ENCODE data around the gene CCR8.
A peak's percentile ranks its signal among the peaks of the same experiment; 100 is the strongest.

CCR8 gene

DNA sequence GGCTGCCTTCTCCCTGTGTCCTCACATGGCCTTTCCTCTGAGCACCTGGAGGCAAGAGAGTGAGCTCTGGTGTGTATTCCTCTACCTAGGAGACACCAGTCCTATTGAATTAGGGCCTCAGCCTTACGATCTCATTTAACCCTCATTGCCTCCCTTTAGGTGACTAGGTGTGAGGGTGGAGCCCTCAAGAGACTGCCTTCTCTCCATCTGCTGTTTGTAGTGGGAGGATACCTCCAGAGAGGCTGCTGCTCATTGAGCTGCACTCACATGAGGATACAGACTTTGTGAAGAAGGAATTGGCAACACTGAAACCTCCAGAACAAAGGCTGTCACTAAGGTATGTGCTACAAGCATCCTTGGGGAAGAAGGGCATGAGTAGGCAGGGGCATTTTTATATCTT, at the start of gene CCR8:
Gene CCR8, plus strand, starts transcription at position 217 of the 400 bp plus-strand sequence. CDS start 2,623 bp downstream, outside the sequence.
- no peak for DNase-seq (ENCODE audit: low read depth)

GRCh38 chr3:39279745-39280517, 49.6 kb upstream of the CCR8 start, which contains the start of gene CX3CR1:
Gene CX3CR1, minus strand, starts transcription at chr3:39280036. Its CDS starts 13,527 bp downstream, at chr3:39266509.
- no peak for DNase-seq (ENCODE audit: low read depth)

GRCh38 chr3:39280571-39280970, 48.9 kb upstream of the CCR8 start:
- no peak for DNase-seq (ENCODE audit: low read depth)

GRCh38 chr3:39281533-39281932, 48.0 kb upstream of the CCR8 start:
- DNase-seq (ENCODE audit: low read depth): no peak

- no peak for DNase-seq (ENCODE audit: low read depth)
Observed at GRCh38 chr3:39282057-39282456, 47.5 kb upstream of the CCR8 start.

DNA sequence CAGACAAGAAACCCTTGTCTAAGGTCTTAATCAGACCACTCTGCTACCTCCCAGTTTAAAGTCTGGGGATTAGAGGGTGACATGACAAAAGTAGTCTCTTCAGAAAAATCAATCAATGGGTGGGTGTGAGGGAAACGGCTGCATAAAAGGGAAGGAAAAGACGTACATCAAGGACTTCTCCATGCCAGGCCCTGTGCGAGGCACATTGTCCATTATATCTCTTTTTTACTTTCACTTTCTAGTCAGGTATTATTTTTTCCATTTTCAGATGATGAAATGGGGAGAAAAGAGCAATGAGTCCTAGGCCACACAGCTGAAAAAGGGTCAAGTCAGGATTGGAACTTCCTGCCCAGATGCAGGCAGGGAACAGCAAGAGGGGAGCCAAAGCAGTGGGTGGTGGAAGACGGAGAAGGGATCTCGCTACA, 45.0 kb upstream of the CCR8 start:
- DNase-seq (ENCODE audit: low read depth): no peak

DNA sequence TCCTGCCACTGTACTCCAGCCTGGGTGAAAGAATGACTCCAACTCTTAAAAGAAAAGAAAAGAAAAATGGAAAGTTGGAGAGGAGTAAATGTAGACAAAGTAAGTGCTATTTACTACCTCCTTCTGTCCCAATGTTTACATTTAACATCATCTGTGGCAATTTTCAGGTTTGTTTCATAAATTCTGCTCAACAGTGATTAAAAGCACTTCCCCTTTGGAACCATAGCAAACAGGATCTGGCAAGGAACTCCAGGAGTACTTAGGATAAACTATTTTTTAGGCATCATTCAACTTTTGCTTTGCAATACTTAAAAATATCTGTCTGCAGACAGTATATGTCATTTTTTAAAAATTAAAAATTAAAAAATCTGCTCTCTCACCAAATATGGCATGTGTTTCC, 44.2 kb upstream of the CCR8 start:
- DNase-seq (ENCODE audit: low read depth): no peak

GRCh38 chr3:39286771-39287170, 42.7 kb upstream of the CCR8 start:
- DNase-seq (ENCODE audit: low read depth): no peak

DNA sequence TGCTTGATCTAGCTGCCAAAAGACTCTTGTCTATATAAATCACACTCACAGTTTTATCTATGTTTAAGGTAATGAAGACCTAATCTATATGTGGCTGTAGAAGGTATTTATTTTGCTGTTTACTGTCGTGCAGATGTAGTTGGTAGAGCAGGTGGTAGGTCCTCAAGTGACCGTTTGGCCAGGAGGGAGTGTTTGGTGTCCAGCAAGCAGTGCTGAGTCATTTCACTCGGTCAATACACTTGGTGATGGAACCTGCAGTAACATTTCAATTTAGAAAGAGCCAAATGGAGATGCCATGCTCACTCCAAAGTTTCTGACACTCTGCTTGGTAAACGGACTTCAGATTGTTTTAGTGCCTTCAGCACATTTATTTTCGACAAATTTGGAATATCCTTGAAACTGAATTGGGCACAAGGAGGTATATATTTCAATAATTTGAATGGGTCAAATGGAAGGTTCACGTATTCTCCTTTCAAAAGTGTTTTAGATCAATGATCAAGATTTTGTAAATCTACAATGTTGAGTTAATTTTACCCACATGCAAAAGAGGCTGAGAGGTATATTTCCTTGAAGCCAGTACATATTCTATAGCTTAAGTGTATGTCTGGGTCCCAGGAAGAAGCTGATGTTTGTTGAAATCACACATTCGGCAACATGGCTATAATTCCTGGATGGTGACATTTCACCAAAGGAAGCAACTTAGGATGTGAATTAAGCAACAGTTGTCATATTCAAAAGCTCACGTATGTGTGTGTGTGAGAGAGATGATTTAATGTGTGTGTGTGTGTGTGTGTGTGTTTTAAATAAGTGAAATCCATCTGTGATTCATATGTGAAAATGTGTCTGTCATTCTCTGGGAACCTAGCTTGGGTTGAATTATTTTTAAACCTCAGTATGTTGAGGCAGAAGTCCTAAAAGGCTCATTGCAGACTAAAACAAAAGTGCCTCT, 42.0 kb upstream of the CCR8 start:
- DNase-seq (ENCODE audit: low read depth): no peak

DNA sequence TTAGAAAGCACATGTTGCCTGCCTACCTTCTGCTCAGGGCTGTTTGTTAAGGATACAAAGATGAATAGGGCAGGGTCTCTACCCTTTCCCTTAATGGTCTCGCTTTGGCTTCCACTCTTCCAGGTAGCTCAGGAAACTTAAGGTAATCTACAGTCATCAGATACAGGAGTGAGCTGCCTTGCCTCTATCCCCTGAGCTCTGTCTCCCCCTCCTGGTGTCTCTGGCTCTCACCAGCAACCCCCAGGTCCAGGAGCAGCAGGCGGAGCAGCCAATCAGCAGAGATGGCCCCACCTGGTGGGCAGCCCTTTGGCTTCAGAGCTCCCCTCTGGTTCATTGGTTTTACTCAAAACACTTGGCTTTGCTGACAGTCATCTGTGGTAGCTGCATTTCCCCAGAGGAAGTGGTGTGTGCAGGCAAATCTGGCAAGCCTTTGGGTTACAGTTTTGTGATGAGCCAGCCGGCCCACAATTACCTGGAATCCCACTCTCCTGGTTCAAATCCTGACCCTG, 41.2 kb upstream of the CCR8 start:
- peak; percentile 50 for DNase-seq (ENCODE audit: low read depth)

DNA sequence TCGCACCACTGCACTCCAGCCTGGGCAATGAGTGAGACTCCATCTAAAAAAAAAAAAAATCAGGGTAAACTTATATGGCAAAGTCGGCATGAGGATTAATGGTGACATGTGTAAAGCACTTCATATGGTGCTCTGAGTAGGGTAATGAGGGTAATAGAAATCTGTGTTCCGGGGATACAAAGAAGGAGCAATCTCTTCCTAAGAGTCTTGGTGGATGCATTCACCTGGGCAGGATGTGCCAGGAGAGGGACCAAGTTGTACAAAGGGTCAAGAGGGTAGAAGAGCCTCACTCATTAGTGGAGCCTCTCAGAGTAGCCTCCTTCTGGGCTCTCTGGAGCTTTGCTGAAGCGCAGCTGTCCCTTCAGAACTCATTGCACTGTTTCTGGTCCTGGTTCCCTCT, 40.4 kb upstream of the CCR8 start:
- no peak for DNase-seq (ENCODE audit: low read depth)

DNA sequence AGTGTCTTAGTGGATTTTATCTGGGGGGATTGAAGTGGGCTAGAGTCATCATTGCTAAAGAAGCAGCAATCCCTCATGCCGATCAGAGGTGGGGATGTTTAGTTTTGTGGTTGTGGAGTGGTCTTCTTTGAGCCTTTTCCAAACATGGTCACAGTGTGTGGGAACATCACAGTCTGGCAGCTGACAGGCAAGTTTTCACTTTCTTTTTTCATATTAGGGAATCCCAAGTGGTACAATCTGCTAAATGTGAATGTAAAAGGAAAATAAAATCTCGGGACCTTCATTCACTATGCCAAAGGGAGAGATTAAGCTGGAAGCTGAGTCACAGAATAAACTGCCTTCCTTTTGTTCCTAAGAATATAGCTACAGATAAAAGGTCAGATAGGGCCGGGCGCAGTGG, 39.3 kb upstream of the CCR8 start:
- no peak for DNase-seq (ENCODE audit: low read depth)

GRCh38 chr3:39291903-39292329, 37.6 kb upstream of the CCR8 start:
- DNase-seq (ENCODE audit: low read depth): peak; percentile 42

DNA sequence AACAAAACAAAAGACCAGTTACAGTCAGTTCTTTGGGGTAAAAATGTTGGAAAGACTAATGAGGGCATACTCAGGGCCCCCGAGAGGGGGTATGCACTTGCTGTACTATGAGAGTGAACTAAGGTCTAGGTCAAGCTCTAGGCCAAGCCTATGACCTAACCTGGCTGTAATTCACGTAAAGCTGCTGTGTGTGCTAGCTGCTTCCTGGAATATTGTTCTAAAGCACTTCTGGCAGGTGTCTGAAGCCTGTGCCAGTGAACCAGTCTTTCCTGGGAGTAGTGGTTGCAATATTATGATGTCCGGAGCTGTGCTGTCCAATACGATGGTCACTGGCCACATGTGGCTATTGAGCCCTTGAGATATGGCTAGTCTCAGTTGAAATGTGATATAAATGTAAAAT, 36.5 kb upstream of the CCR8 start:
- DNase-seq (ENCODE audit: low read depth): no peak

DNA sequence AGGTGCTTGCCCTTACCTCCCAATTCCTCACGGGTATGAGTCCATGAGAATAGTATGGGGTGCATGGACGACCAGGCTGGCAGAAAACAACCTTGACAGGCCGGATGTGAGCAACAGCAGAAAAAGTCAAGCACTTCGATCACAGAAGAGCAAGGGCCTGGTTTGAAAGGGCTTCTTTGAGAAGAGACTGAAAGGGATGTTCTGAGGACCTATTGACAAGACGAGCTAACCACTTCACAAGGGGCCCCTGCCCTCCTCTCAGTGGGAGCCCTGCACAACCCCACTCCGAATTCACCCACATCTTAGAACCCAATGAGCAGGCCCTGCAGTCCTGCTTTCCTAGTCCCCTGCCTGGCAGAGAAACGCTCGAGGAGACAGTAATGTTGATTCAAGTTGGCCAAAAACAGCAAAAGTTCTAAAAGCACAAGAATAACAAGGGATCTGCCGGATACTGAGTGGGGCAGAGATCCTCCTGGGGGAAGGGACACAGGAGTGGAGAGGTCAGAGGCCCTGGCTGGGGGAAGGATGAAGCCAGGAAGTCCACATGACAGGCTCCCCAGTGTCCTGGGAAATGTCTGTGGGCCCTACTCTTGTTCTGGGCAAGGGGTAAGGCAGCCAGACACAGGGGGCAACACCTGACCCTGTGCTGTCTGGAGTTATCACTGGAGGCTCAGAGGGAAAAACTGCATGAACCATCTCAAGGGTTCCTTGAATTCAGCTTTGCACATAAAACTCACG, 34.9 kb upstream of the CCR8 start:
- DNase-seq (ENCODE audit: low read depth): no peak

- no peak for DNase-seq (ENCODE audit: low read depth)
Observed at GRCh38 chr3:39295184-39295775, 34.2 kb upstream of the CCR8 start.

- no peak for DNase-seq (ENCODE audit: low read depth)
Observed at GRCh38 chr3:39296197-39297077, 33.1 kb upstream of the CCR8 start.

DNA sequence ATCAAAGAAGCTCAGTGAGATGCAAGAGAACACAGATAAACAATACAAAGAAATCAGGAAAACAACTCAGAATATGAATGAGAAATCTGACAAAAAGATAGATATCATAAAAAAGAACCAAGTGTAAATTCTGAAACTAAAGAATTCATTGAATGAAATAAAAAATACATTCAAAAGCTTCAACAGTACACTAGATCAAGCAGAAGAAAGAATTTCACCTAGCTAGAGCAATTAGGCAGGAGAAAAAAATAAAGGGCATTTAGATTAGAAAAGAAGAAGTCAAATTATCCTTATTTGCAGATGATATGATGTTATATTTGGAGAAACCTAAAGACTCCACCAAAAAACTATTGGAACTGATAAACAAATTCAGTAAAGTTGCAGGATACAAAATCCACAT, 30.2 kb upstream of the CCR8 start:
- DNase-seq (ENCODE audit: low read depth): no peak

GRCh38 chr3:39302178-39302577, 27.3 kb upstream of the CCR8 start:
- no peak for DNase-seq (ENCODE audit: low read depth)

DNA sequence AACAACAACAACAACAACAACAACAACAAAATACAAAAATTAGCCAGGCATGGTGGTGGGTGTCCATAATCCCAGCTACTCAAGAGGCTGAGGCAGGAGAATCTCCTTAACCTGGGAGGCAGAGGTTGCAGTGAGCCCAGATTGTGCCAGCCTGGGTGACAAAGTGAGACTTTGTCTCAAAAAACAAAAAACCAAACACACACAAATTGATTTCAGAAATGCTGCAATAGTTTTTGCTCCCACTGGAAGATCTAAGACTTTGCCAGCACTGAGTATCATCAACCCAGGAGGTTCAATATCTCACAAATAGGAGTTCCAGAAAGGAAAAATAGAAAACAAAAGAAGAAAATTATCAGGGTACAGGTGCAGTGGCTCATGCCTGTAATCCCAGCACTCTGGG, 16.2 kb upstream of the CCR8 start:
- no peak for DNase-seq (ENCODE audit: low read depth)

DNA sequence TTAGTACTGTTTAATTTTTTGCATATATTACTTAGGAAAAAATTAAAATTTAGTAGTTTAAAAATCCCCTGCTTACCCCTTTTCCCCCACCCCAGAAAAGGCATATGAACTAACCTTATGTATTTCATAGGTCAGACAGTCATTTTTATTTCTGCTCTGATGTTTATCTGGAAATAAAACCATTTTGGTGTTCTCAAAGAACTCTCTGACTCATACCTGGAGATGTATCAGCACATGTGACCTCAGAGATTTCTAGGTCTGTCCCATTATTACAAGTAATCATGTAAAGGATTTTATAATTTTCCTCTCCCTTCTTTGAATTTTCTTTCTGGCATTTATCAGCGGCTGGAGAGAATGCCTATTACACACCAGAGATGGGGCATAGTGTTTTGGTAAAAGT, 14.1 kb upstream of the CCR8 start:
- DNase-seq (ENCODE audit: low read depth): no peak

Measured in HS-27A (cell line).